Dermis blood vessel endothelial cell (primary cell): ENCODE results near the gene MYLK2. TPM values are rescaled to one million over a fixed set of nuclear protein-coding genes. Genes with fewer than 3 reads are reported as not detected.

Experiments
- DNase-seq: peaks from one replicate; pipeline ENCODE4 v3.0.0; 2010
- total RNA-seq: library from RNA; depleted of rRNA; stranded (reverse); fragments of >200 nt; gene quantifications from 2 replicates; pipeline ENCODE4 v1.2.3, GENCODE V29; 2014

MYLK2 gene
- total RNA-seq, 1 donor from 2014 or later, result 8.7 TPM

DNA sequence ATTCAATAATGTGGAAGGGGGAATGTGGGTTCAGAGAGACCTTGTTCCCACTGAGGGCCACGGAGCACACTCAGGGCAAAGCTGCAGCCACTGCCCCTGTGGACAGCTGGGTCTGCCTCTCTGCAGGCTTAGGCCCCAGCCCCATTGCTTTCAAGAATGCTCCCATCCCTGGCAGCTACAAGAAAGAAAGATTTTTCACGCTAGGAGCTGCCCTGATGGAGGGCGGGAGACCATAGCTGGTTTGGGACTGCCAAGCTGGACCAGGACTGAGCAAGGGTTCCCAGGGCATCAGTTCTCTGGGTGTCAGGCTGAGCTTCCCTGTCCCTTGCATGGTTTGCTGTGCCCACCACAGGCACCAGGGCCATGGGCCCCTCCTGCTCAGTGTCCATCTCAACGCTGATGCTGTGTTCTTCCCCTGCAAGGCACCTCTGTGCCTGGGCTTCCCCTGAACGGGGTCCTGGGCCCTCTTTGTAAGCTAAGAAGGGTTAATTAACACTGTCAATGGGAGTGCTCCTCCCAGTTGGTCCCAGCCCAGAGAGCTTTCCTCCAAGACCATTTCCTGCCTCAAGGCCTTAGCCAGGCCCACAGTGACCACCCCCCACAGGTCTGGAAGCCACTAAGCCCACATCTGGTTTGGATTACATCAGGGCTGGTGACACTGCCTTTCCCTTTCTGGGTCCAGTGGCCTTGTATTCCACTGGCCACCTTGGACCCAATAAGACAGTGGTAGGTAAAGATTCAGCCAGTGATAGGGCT, 17.9 kb downstream of the MYLK2 start:
- DNase-seq, result no peak

- peak; percentile 62 for DNase-seq
These were observed 18.8 kb downstream of the MYLK2 start for GRCh38 chr20:31837896-31838397.

- DNase-seq, result peak; percentile 43
These were observed 19.6 kb downstream of the MYLK2 start for GRCh38 chr20:31838646-31839292.

GRCh38 chr20:31839782-31840487, 20.8 kb downstream of the MYLK2 start:
- peak; percentile 34 for DNase-seq

DNA sequence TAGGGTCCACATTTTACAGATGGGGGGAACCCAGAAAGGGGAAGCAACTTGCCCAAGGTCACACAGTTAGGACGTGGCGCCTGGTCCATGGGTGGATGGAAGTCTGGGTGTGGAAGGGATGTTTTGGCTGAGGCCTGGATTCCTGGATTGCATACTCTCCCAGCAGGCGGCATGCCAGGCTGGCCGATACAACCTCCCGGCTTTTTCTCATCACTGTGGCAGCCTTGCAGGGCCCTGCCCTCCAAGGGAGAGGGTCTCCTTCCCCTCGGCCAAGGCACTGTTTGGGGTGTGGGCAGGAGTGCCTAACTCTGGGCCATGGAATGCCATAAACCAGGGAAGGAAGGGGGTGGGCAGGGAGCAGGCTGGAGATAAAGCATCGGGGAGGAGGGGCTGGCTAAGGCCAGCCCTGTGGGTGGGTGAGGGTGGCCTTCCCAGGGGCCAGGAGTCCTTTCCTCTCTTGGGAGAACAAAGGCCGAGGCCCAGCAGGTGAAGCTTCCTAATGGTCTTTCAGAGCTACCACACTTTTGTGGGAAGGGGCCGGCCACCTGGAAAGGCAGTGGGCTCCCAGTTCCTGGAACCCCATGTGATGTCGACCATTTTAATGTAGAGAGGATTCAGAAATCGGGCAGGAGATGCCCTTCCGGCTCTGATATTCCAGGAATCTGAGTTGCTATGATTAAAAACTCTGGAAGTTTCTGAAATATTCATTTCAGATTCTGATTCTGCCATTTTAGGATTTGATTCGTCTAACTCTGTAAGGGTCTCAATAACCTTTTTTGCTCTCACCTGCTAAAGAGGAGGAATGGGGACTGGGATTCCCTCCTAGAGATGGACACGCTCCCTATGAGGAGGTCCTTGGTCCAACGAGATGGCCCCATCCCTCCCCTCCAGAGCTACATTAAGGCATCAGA, 22.0 kb downstream of the MYLK2 start:
- DNase-seq, result no peak

DNA sequence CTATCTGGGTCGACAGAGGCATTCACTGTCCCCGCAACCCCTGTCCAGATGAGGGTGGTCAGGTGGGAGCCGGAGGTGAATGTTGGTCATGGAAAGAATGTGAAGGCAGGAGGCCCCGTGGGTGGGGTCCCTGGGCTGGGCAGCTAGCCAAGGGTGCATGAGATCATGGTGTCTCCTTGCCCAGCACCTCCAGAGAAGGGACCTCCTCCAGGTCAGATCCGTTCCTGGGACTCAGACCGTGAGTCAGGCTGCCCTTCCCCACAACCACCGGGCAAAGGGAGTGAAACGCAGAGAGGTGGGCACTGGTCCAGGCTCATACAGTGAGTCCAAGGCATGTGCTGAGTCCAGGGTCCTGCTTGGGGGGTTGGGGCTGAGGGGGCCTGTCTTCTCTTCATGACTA, 22.8 kb downstream of the MYLK2 start:
- peak; percentile 69 for DNase-seq

DNA sequence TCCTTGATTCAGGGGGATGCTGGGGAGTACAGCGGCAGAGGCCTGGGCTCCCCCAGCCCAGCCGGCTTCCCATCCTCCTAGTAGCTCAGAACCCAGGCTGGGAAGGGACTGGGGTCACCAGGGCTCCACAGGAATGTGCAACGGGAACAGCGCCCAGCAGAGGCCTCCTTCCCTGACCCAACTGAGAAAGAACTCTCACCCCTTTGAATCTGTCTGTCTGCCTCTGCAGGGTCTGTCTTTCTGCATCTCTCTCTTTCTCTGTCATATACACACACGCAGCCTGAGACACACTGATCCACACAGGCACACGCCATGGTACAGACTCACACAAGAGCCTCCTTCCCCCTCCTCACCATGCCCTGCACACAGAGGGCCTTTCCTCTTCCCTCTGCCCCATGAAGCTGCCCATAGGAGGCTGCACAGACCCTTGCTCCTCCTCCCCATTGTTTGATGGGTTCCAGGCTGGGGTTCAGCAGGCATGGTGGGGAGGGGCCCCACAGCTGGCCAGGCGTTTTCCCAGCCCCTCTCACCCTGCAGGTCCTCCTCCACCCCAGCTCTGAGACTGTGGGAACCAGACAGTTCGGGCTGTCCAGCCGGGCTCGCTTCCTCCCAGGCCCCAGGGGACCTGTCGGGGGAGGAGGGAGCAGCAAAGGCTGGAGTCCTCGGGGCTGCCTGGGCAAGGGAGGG, 23.5 kb downstream of the MYLK2 start:
- DNase-seq, result peak; percentile 54

DNA sequence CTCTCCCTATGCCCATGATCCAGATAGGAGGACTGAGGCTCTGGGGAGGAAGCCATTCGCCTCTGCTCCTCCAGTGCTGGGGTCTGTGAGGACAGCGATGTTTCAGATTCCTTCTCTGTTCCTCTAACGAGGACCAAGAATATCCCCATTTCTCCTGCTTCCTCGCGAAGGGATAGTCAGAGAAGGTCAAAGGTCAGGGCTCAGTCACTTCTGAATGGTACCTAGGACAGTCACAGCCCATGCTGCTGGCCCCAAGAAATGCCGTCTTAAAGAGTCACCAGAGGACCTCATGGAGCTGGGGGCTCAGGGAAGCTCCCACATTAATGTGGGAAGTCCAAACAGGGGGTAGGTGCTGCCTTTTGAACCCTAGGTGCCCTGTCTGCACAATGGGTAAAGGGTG, 24.1 kb downstream of the MYLK2 start:
- DNase-seq, result no peak

DNA sequence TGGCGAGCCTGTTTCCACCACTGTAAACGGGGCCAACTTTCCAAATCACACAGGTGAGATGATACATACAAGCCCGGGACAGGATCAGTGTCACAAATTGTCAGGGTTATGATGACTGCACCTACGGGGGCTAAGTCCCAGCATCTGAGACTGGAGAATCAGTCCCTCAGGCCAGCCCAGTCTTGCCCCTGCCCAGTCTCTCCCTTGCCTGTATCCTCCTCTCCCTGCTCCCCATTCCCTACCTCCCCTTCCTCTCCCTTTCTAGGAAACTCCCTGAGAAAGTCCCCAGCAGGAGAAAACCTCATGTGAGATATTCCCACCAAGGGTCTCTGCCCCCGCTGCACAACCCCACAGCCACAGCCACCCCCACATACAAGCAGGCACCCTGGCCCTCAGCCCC, 24.7 kb downstream of the MYLK2 start:
- DNase-seq, result no peak

- no peak for DNase-seq
These were observed 25.7 kb downstream of the MYLK2 start for GRCh38 chr20:31844737-31845299.

DNA sequence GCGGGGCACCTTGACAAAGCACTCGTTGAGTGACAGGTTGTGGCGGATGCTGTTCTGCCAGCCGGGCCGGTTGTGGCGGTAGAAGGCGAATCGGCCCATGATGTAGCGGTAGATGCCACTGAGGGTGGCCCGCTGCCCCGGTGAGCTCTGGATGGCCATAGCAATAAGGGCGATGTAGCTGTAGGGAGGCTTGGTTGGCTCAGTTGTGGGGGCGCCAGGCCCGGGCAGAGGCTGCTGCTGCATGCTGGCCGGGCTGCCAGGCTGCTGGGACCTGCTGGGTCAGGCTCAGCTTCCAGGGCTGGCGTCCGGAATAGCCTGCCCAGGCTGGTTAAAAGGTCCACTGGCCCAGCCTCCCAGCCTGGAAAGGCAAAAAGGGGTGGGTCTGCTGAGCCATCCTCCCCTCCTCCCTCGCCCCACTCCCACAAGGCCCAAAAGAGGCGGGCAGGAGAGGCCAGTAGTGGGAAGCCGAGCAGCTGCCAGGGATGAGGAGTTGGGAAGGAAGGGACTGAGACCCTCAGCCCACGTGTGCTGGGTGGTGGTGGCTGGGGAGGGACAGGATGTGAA, 26.2 kb downstream of the MYLK2 start, which contains the start of gene FOXS1:
Gene FOXS1 (minus strand): TSS at position 305 of the 564 bp plus-strand sequence. CDS start 62 bp downstream, at position 243.
- no peak for DNase-seq

GRCh38 chr20:31846793-31847138, 27.6 kb downstream of the MYLK2 start:
- no peak for DNase-seq

DNA sequence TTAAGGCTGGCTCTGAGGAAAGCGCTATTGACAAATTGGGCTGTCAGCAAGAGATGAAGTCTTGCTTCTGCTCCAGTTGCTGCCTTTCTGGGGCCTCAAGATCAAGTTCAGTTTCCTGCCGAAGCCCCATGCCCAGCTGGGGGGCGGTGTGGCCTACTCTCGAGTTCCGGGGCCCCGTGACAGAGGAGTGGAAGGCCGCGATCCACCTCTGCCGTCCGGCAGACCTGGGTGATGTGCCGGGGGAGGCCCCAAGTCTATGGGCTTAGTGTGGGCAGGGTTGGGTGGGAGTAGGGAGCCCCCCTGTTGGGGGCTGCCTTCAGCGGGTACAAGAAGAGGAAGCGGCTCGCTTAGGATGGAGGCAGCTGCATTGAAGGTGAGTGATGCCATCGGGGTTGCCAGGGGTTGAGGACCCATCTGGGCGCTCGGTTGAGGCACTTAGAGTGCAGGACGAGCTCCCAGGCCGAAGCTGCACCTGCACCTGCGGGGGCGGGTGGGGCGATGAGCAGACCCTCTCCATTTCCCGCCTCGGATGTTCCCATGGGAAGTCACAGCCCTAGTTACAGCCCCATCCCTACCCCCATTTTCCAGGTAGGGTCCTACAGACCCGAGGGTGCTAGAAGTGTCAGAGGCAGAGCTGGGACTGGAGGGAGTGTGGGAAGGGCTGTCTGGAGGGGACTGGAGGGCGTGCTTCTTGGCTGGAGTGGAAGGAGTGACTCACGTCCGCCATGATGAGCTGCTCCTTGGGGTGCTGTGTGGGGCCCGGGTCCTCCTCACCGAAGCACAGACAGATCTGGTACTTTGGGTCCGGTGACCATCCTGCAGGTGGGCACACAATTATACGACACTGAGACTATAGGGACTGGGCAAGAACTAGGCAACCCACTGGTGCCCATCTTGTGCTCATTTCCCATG, 29.2 kb downstream of the MYLK2 start:
- DNase-seq, result no peak

GRCh38 chr20:31849306-31849930, 30.3 kb downstream of the MYLK2 start:
- DNase-seq, result no peak

DNA sequence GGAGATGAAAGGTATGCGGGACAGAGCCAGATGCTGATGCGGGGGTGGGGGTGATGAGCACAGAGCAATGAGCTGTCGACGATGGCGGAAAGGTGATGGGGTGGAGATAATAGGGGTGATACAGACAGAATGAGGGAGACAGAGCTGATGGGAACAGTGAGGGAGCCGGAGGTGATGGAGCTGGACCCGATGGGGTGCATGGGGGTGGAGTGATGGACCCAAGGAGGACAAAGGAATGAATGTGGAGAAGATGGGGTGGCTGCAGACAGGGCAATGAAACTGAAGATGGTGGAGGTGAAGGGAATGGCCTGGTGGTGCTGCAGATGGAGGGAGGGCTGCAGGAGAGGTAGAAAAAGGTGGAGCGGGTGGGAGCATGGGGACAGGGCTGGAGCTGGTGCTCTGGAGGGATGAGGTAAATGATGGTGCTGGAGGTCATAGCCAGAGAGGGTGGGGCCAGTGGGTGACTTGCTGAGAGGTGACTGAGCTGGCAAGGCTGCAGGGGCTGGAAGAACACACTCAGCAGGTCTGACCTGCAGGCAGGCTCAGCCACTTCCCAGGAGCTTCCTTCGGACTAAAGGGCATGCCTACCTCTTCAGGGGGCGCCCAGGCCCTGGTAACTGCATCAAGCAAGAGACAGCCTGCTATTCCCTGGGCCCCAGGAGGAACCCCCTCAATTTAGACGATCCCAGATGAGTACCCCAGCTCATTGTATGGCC, 32.2 kb downstream of the MYLK2 start:
- no peak for DNase-seq

DNA sequence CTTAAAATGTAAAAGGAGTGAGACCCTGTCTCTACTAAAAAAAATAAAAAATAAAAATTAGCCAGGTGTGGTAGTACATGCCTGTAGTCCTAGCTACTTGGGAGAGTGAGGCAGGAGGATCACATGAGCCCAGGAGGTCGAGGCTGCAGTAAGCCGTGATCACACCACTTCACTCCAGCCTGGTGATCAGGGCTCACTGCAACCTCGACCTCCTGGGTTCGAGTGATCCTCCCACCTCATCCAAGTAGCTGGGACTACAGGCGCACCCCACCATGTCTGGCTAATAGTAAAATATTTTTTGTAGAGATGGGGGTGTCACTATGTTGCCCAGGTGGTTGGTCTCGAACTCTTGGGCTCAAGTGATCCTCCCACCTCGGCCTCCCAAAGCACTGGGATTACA, 34.3 kb downstream of the MYLK2 start:
- DNase-seq, result no peak

GRCh38 chr20:31856516-31856915, 37.4 kb downstream of the MYLK2 start:
- DNase-seq, result no peak

DNA sequence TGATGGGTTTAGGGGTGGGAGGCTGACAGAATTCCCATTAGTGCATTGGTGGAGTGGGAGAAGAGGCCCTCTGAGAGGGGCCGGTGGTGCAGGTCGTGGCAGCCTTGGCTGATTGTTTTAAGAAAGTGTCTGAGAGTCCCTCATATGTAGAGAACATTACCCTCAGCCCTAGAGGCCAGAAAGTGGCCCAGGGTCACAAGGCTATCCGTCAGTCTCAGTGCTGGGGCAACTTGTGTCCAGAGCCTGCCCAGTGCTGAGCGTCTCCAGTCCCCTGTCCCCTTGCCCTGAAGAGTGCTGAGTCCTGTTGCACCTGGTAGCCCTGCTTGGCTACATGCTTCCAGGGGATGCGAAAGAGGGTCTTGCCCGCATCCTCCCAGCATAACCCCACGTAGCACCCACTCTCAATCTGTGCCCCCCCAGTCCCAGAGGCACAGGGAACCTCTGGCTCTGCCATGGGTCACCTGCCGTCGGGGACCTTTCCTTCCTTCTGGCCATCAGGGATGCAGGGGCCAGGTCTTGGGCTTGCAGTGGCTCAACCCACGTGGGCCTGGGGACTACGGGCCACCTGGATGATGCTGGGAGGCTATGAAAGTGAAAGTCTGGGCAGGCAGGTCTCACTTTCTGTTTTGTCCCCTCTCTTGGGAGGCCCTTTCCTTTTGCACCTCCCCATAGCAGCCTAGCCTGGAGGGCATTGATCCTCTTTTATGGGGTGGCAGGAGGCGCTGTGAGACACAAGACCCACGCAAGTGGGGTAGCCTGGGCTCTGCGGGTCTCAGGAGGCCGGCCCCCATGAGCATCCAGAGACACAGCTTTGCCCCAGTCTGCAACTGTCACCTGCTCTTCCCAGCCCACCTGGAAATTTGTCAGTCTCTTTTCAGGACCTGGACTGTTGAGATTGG, 39.0 kb downstream of the MYLK2 start:
- DNase-seq, result no peak
